HEK293T (cell line): ENCODE measurements around the gene LIN7B.

Source experiments
- CTCF ChIA-PET: fragments of 350-600 bp; formaldehyde crosslinking; extraction: SDS; loops from one replicate; lab custom pipeline; 2021; ENCODE audit warnings: antibody characterized with exemption, inconsistent platforms; lab: Yijun Ruan, JAX
- POLR2A ChIA-PET: fragments of 350-600 bp; formaldehyde crosslinking; extraction: SDS; loops from one replicate; lab custom pipeline; 2020; ENCODE audit warnings: antibody characterized with exemption, inconsistent platforms; lab: Yijun Ruan, JAX
- DNase-seq: peaks from one replicate; pipeline ENCODE4 v3.0.0; 2012; ENCODE audit warnings: mixed read lengths; ENCODE audit errors: extremely low spot score
- ARNT ChIP-seq: fragments of 450-650 bp; IDR thresholded peaks from 2 replicates; pipeline ENCODE4 v1.6.1; 2017; ENCODE audit warnings: mild to moderate bottlenecking
- BHLHE40 ChIP-seq: fragments of 450-650 bp; IDR thresholded peaks from 2 replicates; pipeline ENCODE4 v1.6.1; 2016; ENCODE audit warnings: mild to moderate bottlenecking, moderate library complexity, borderline replicate concordance
- CTBP1 ChIP-seq: fragments of 450-650 bp; IDR thresholded peaks from 2 replicates; pipeline ENCODE4 v1.6.1; 2016; ENCODE audit warnings: borderline replicate concordance
- ELF4 ChIP-seq: fragments of 450-650 bp; IDR thresholded peaks from 2 replicates; pipeline ENCODE4 v1.6.1; 2017; ENCODE audit warnings: antibody characterized with exemption
- FOXA1 ChIP-seq: fragments of 450-650 bp; IDR thresholded peaks from 2 replicates; pipeline ENCODE4 v1.6.1; 2016; ENCODE audit warnings: mild to moderate bottlenecking
- FOXK2 ChIP-seq: fragments of 450-650 bp; IDR thresholded peaks from 2 replicates; pipeline ENCODE4 v1.6.1; 2016; ENCODE audit warnings: mild to moderate bottlenecking
- FOXM1 ChIP-seq: fragments of 450-650 bp; IDR thresholded peaks from 2 replicates; pipeline ENCODE4 v1.6.1; 2017; ENCODE audit warnings: mild to moderate bottlenecking, borderline replicate concordance
- HDGF ChIP-seq: fragments of 450-650 bp; IDR thresholded peaks from 2 replicates; pipeline ENCODE4 v1.6.1; 2017; ENCODE audit warnings: antibody characterized with exemption, borderline replicate concordance
- L3MBTL2 ChIP-seq: fragments of 450-650 bp; conservative IDR thresholded peaks from 2 replicates; pipeline ENCODE4 v1.6.1; 2016; ENCODE audit warnings: mild to moderate bottlenecking
- LEF1 ChIP-seq: fragments of 450-650 bp; IDR thresholded peaks from 2 replicates; pipeline ENCODE4 v1.6.1; 2017; ENCODE audit warnings: mild to moderate bottlenecking, borderline replicate concordance
- NFRKB ChIP-seq: fragments of 450-650 bp; IDR thresholded peaks from 2 replicates; pipeline ENCODE4 v1.6.1; 2016; ENCODE audit warnings: mild to moderate bottlenecking, moderate library complexity
- SP1 ChIP-seq: fragments of 450-650 bp; IDR thresholded peaks from 2 replicates; pipeline ENCODE4 v1.6.1; 2017
- SUZ12 ChIP-seq: fragments of 450-650 bp; IDR thresholded peaks from 2 replicates; pipeline ENCODE4 v1.6.1; 2016; ENCODE audit warnings: mild to moderate bottlenecking
- TARDBP ChIP-seq: fragments of 450-650 bp; IDR thresholded peaks from 2 replicates; pipeline ENCODE4 v1.6.1; 2016
- ZNF384 ChIP-seq: fragments of 450-650 bp; IDR thresholded peaks from 2 replicates; pipeline ENCODE4 v1.6.1; 2016
- TF ChIP-seq, protein P1 (sequence below): fragments of 450-650 bp; IDR thresholded peaks from 2 replicates; pipeline ENCODE4 v1.6.1; 2016

Gene LIN7B

DNA sequence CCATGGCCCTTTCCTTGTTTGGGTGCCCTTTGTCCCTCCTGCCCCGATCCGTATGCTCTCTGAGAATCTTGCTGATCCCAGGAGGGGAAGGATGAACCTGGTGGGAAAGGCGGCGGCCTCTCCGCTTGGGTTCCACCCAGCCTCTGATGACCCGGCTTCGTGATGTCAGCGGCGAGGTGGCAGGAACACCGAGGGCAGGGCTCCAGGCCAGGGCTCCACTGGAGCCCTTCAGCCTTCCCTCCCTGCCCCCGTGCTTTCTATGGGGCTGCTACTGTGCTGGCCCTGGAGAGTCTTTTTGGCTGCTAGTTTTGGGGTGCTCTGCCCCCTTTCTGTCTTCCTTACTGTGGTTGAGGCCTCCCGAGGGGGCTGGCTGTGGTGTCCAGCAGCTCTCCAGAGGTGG, 11.9 kb upstream of the LIN7B start:
- POLR2A ChIA-PET = no interaction called here
- TF ChIP-seq ZNF384 (no peak), FOXA1 (no peak), SUZ12 (no peak), ARNT (no peak), TARDBP (no peak)
- DNase-seq = no peak
- CTCF ChIA-PET = no interaction called here

DNA sequence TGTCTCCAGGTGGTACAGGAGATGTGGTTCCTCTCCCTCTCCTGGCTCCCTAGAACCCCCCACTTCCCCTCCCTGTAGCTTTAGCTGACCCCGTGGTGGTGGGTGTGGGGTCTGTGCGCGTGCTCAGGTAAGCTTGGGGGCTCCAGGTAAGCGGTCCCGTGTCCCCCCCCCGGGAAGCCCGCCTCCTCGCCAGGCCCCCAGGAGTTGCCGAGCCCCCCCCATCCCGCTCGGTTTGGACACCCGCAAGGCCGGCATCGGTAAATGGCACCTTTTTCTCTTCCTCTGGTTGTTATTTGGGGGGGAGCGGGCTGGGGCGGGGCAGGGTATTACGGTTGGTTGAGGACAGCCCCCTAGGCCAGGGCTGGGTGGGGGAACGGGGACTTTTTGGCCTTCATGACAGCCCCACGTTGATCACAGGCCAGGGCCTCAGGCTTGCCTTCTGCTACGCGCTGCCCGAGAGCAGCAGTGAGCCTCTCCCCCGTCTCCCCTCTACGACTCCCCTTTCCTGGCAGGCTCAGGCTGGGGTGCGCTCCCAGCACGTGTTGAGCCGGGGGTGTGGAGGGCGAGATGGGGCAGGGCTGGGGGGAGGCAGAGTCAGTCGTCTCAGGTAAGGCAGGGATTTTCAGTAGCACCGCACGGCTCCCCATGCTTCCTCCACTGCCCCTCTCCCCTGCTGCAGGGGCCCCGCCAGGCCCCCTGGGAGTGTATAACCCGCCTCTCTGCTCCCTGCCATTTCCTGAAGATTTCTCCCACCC, 10.7 kb upstream of the LIN7B start:
- ChIA-PET CTCF (interaction anchor here (0.8 kb wide), 1 partner anchor 43 kb away, joined by 4 read pairs; no protein-coding TSS in a partner anchor), POLR2A (no interaction called here)
- TF ChIP-seq FOXA1 (no peak), SP1 (no peak), LEF1 (no peak), CTBP1 (no peak), L3MBTL2 (no peak), FOXK2 (no peak), HDGF (no peak), BHLHE40 (no peak), NFRKB (no peak), TARDBP (no peak), ZNF384 (no peak), ARNT (no peak), SUZ12 (no peak), FOXM1 (no peak)
- DNase-seq = no peak

DNA sequence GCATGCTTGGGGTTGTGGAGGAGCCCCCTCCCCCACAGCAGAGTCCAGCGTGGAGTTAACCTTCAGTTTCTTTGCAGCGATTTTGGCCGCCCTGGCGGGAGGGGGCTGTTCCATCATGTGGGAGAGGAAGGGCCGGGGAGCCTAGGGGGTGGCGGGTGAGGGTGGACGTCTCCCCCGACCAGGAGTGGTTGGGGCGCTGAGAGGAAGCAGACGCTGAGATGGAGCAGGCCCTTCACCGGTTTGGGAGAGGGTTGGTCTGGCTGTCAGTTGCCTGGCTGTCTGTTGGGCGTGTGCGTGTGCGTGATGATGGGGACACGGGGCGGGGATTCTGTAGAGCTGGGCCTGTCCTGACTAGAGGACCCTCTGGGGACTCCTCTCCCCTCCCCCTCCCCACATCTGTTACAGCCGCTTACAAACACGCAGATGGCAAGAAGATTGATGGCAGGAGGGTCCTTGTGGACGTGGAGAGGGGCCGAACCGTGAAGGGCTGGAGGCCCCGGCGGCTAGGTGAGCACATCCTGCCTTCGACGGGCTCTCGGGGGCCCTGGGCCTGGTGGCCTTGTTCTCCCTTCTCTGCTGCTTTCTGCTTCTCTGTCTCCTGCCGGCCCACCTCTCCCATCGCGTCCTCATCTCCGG, 9.8 kb upstream of the LIN7B start:
- POLR2A ChIA-PET = interaction anchor here (1.5 kb wide), 1 partner anchor 10 kb away, joined by 7 read pairs; the partner anchor contains the start of gene LIN7B
- CTCF ChIA-PET = no interaction called here
- TF ChIP-seq BHLHE40 = no peak
- no peak for TF ChIP-seq LEF1
- TF ChIP-seq, protein P1, sequence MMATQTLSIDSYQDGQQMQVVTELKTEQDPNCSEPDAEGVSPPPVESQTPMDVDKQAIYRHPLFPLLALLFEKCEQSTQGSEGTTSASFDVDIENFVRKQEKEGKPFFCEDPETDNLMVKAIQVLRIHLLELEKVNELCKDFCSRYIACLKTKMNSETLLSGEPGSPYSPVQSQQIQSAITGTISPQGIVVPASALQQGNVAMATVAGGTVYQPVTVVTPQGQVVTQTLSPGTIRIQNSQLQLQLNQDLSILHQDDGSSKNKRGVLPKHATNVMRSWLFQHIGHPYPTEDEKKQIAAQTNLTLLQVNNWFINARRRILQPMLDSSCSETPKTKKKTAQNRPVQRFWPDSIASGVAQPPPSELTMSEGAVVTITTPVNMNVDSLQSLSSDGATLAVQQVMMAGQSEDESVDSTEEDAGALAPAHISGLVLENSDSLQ = no peak
- no peak for TF ChIP-seq ZNF384
- no peak for TF ChIP-seq CTBP1
- TF ChIP-seq TARDBP = no peak
- no peak for TF ChIP-seq FOXA1
- TF ChIP-seq FOXK2 = no peak
- no peak for TF ChIP-seq ARNT
- TF ChIP-seq FOXM1 = no peak
- no peak for DNase-seq

DNA sequence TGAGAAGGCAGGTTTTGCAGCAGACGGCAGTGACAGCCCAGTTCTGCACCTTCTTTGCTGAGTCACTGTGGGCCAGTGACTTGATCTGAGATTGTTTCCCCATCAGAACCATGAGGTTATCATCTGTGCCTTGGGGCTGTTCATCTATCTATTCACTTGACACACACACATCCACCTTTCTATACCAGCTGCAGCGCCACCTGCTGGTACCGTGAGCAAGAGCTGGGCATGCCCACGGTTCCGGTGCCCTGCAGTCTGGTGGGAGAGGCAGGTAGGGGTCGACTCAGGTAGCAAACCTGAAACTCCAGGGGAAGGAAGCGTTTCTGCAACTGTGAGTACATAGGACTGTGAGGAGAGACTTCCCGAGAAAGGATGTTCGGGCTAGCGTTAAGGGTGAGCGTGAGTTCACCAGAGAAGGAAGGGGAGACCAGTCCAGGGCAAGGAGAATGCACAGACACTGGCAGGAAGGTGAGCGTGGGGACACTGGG, 7.5 kb upstream of the LIN7B start:
- no peak for DNase-seq
- POLR2A ChIA-PET = interaction anchor here (0.8 to 1.0 kb wide), 2 partner anchors 8 to 12 kb away, joined by 3 to 5 read pairs; no protein-coding TSS in a partner anchor
- TF ChIP-seq ZNF384 (no peak), FOXM1 (no peak), FOXA1 (no peak), CTBP1 (no peak), SUZ12 (no peak), NFRKB (no peak)
- TF ChIP-seq, protein P1 = no peak
- CTCF ChIA-PET = interaction anchor here (0.6 to 2.1 kb wide), 4 partner anchors 10 to 92 kb away, joined by 3 to 20 read pairs (median 5); no protein-coding TSS in a partner anchor

DNA sequence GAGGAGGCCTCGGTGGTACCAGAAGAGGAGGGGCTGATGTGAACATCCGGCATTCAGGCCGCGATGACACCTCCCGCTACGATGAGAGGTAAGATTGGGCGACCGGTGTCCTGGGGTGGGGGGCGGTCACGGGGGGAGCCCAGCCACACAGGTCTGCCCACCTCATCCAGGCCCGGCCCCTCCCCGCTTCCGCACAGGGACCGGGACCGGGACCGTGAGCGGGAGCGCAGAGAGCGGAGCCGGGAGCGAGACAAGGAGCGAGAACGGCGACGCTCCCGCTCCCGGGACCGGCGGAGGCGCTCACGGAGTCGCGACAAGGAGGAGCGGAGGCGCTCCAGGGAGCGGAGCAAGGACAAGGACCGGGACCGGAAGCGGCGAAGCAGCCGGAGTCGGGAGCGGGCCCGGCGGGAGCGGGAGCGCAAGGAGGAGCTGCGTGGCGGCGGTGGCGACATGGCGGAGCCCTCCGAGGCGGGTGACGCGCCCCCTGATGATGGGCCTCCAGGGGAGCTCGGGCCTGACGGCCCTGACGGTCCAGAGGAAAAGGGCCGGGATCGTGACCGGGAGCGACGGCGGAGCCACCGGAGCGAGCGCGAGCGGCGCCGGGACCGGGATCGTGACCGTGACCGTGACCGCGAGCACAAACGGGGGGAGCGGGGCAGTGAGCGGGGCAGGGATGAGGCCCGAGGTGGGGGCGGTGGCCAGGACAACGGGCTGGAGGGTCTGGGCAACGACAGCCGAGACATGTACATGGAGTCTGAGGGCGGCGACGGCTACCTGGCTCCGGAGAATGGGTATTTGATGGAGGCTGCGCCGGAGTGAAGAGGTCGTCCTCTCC, 6.3 kb upstream of the LIN7B start:
- no peak for DNase-seq
- TF ChIP-seq FOXM1 (no peak), SUZ12 (no peak), HDGF (no peak), FOXK2 (no peak), LEF1 (no peak), ZNF384 (no peak), L3MBTL2 (no peak), TARDBP (no peak), ELF4 (no peak), SP1 (no peak), CTBP1 (no peak), FOXA1 (no peak), BHLHE40 (no peak), NFRKB (no peak)
- POLR2A ChIA-PET = no interaction called here
- CTCF ChIA-PET = interaction anchor here (2.0 kb wide), 1 partner anchor 10 kb away, joined by 5 read pairs; no protein-coding TSS in a partner anchor
